H1 (cell line): Measurements from ENCODE around the gene CHCHD3. TPM values are rescaled to one million over a fixed set of nuclear protein-coding genes. Genes with fewer than 3 reads are reported as not detected.

Experiments
- CTCF ChIA-PET: fragments of 300-600 bp; sonication (Branson Sonifier 250); formaldehyde crosslinking; loops from one replicate; lab custom pipeline; 2021; ENCODE audit not compliant: partially characterized antibody; lab: Charles Lee
- POLR2A ChIA-PET: fragments of 300-600 bp; sonication (Branson Sonifier 250); formaldehyde crosslinking; loops from one replicate; lab custom pipeline; 2021; ENCODE audit warnings: inconsistent platforms; ENCODE audit not compliant: partially characterized antibody; lab: Charles Lee
- DNase-seq, 2 experiments: peaks; one replicate each; pipeline versions ENCODE4 v3.0.0 to v3.0.0-alpha.2; 2010 to 2022; ENCODE audit warnings: low spot score in 2 of 2, low read depth in 1 of 2, mixed read lengths in 1 of 2
- FAIRE-seq: peaks from 2 replicates; lab custom pipeline; 2011; peaks lifted over from hg19 to GRCh38; lab: Jason Lieb, UNC
- H2AFZ ChIP-seq: 2 replicates; pipeline ENCODE4 v1.8.1; 2012; ENCODE audit warnings: low read length, inconsistent platforms
- H2AK5ac ChIP-seq: 2 replicates; pipeline ENCODE4 v1.6.1; 2013; ENCODE audit warnings: low read depth, low read length
- H2BK120ac ChIP-seq: replicated peaks from 2 replicates; pipeline ENCODE3; 2013; ENCODE audit warnings: low read depth, low read length, inconsistent platforms
- H2BK12ac ChIP-seq: 2 replicates; pipeline ENCODE4 v1.6.1; 2013; ENCODE audit warnings: low read depth, low read length
- H2BK15ac ChIP-seq: 2 replicates; pipeline ENCODE4 v1.6.1; 2013; ENCODE audit warnings: low read length
- H2BK20ac ChIP-seq: 2 replicates; pipeline ENCODE4 v1.6.1; 2013; ENCODE audit warnings: low read length
- H2BK5ac ChIP-seq: 2 replicates; pipeline ENCODE4 v1.6.1; 2013; ENCODE audit warnings: low read depth, low read length
- H3K14ac ChIP-seq: 2 replicates; pipeline ENCODE4 v1.6.1; 2013; ENCODE audit warnings: inconsistent platforms; ENCODE audit not compliant: insufficient read length
- H3K18ac ChIP-seq: 2 replicates; pipeline ENCODE4 v1.6.1; 2013; ENCODE audit warnings: low read length; ENCODE audit errors: extremely low read depth
- H3K23ac ChIP-seq: 2 replicates; pipeline ENCODE4 v1.6.1; 2013; ENCODE audit warnings: inconsistent platforms; ENCODE audit not compliant: insufficient read length
- H3K23me2 ChIP-seq: 2 replicates; pipeline ENCODE4 v1.6.1; 2013; ENCODE audit warnings: low read depth, low read length
- H3K27ac ChIP-seq: 2 replicates; pipeline ENCODE4 v1.6.1; 2011; ENCODE audit warnings: low read depth, low read length, inconsistent platforms
- H3K27me3 ChIP-seq, 4 experiments: replicated peaks in 1 of 4; 1 replicate in 1 of 4; 2 replicates in 3 of 4; pipeline versions ENCODE4 v1.6.1 to v1.8.1; 2011 to 2013; ENCODE audit warnings: low read length in 3 of 4, mild to moderate bottlenecking in 3 of 4, inconsistent platforms in 2 of 4, mixed read lengths in 2 of 4, moderate library complexity in 1 of 4; ENCODE audit not compliant: control insufficient read depth in 3 of 4, insufficient read depth in 3 of 4; ENCODE audit errors: extremely low read depth in 1 of 4
- H3K36me3 ChIP-seq, 4 experiments: 2 replicates each; pipeline versions ENCODE4 v1.6.1 to v1.8.1; 2011 to 2013; ENCODE audit warnings: mild to moderate bottlenecking in 4 of 4, low read length in 3 of 4, moderate library complexity in 2 of 4, control low read depth in 1 of 4, inconsistent platforms in 1 of 4; ENCODE audit not compliant: insufficient read depth in 4 of 4, control insufficient read depth in 2 of 4
- H3K4ac ChIP-seq: replicated peaks from 2 replicates; pipeline ENCODE3; 2013; ENCODE audit warnings: low read length, low read depth, mixed read lengths, inconsistent platforms; ENCODE audit not compliant: insufficient read length
- H3K4me1 ChIP-seq, 4 experiments: replicated peaks in 1 of 4; 1 replicate in 1 of 4; 2 replicates in 3 of 4; pipeline versions ENCODE4 v1.6.1 to v1.8.1; 2011 to 2013; ENCODE audit warnings: low read length in 3 of 4, inconsistent platforms in 2 of 4, mixed read lengths in 1 of 4; ENCODE audit not compliant: insufficient read depth in 4 of 4, control insufficient read depth in 3 of 4
- H3K4me2 ChIP-seq, 2 experiments: 2 replicates each; pipeline versions ENCODE4 v1.6.1 to v1.8.1; 2011 to 2013; ENCODE audit warnings: low read depth in 2 of 2, low read length in 2 of 2, control low read depth in 1 of 2, inconsistent platforms in 1 of 2, mild to moderate bottlenecking in 1 of 2; ENCODE audit not compliant: insufficient read depth in 1 of 2
- H3K4me3 ChIP-seq, 4 experiments: fragments of 200-600, 300-600 bp in 1 of 4; sonication (generic), shearing (Covaris generic), sonication (Bioruptor Twin) in 1 of 4; 2 replicates each; pipeline versions ENCODE4 v1.5.1 to v1.8.1; 2011 to 2016; ENCODE audit warnings: low read length in 4 of 4, low read depth in 3 of 4, control low read depth in 2 of 4, inconsistent platforms in 2 of 4, mild to moderate bottlenecking in 2 of 4, mixed read lengths in 1 of 4, moderate library complexity in 1 of 4; ENCODE audit not compliant: insufficient read depth in 2 of 4; ENCODE audit errors: extremely low read depth in 1 of 4
- H3K56ac ChIP-seq: replicated peaks from 2 replicates; pipeline ENCODE3; 2013; ENCODE audit warnings: low read depth, mild to moderate bottlenecking, mixed read lengths, low read length, inconsistent platforms; ENCODE audit not compliant: insufficient read length
- H3K79me1 ChIP-seq: 2 replicates; pipeline ENCODE4 v1.6.1; 2013; ENCODE audit warnings: low read depth, low read length, control low read depth
- H3K79me2 ChIP-seq, 2 experiments: 2 replicates each; pipeline versions ENCODE4 v1.6.1 to v1.8.1; 2012 to 2013; ENCODE audit warnings: low read length in 2 of 2, mild to moderate bottlenecking in 2 of 2, inconsistent platforms in 1 of 2; ENCODE audit not compliant: insufficient read depth in 2 of 2, control insufficient read depth in 1 of 2
- H3K9ac ChIP-seq, 4 experiments: replicated peaks in 1 of 4; 1 replicate in 1 of 4; 2 replicates in 3 of 4; pipeline versions ENCODE4 v1.6.1 to v1.8.1; 2011 to 2013; ENCODE audit warnings: low read depth in 3 of 4, low read length in 3 of 4, control low read depth in 2 of 4, mild to moderate bottlenecking in 2 of 4, moderate library complexity in 2 of 4, inconsistent platforms in 1 of 4; ENCODE audit errors: extremely low read depth in 1 of 4
- H3K9me3 ChIP-seq, 2 experiments: 2 replicates each; pipeline versions ENCODE4 v1.6.1 to v1.8.1; 2012 to 2013; ENCODE audit warnings: mild to moderate bottlenecking in 2 of 2, moderate library complexity in 2 of 2, control low read depth in 1 of 2, inconsistent platforms in 1 of 2, low read depth in 1 of 2, low read length in 1 of 2, mixed read lengths in 1 of 2; ENCODE audit not compliant: insufficient read depth in 2 of 2
- H4K20me1 ChIP-seq, 2 experiments: replicated peaks in 1 of 2; 2 replicates each; pipeline versions ENCODE3 to v1.8.1; 2011 to 2013; ENCODE audit warnings: inconsistent platforms in 2 of 2, low read length in 2 of 2, mild to moderate bottlenecking in 1 of 2; ENCODE audit not compliant: insufficient read depth in 2 of 2, control insufficient read depth in 1 of 2
- H4K5ac ChIP-seq: 2 replicates; pipeline ENCODE4 v1.6.1; 2013; ENCODE audit warnings: low read length, low read depth, mixed read lengths, inconsistent platforms; ENCODE audit not compliant: insufficient read length
- H4K8ac ChIP-seq: 2 replicates; pipeline ENCODE4 v1.8.0; 2013; ENCODE audit warnings: mild to moderate bottlenecking, moderate library complexity, low read length, inconsistent platforms; ENCODE audit not compliant: insufficient read depth; ENCODE audit errors: extremely low read depth
- H4K91ac ChIP-seq: replicated peaks from 2 replicates; pipeline ENCODE3; 2013; ENCODE audit warnings: low read length, mixed read lengths, inconsistent platforms; ENCODE audit not compliant: insufficient read length
- ATF3 ChIP-seq: IDR thresholded peaks from 2 replicates; pipeline ENCODE4 v1.6.1; 2011; ENCODE audit warnings: low read depth, mild to moderate bottlenecking, low read length; ENCODE audit not compliant: insufficient read depth
- CBX5 ChIP-seq: fragments of 300-800, 300-1000 bp; sonication (generic); IDR thresholded peaks from 2 replicates; pipeline ENCODE4 v1.7.1; 2016; ENCODE audit warnings: antibody characterized with exemption, low read length, low read depth
- CEBPB ChIP-seq: IDR thresholded peaks from 2 replicates; pipeline ENCODE4 v1.6.1; 2012; ENCODE audit warnings: low read depth, low read length
- E2F6 ChIP-seq: IDR thresholded peaks from 2 replicates; pipeline ENCODE4 v1.6.1; 2012; ENCODE audit warnings: inconsistent platforms
- JUN ChIP-seq: IDR thresholded peaks from 2 replicates; pipeline ENCODE4 v1.6.1; 2011; ENCODE audit warnings: low read depth, mild to moderate bottlenecking, improper control_type of control experiment, low read length
- JUND ChIP-seq: IDR thresholded peaks from 2 replicates; pipeline ENCODE4 v1.6.1; 2011; ENCODE audit warnings: mild to moderate bottlenecking, improper control_type of control experiment, low read length
- KDM5A ChIP-seq: fragments of 200-600 bp; IDR thresholded peaks from 2 replicates; pipeline ENCODE4 v1.7.1; 2012; ENCODE audit warnings: mild to moderate bottlenecking, low read length, inconsistent platforms, mixed read lengths
- POLR2A ChIP-seq, 2 experiments: IDR thresholded peaks; 1 replicate in 1 of 2; 2 replicates in 1 of 2; pipeline ENCODE4 v1.6.1; 2011; ENCODE audit warnings: low read depth in 2 of 2, low read length in 2 of 2, mild to moderate bottlenecking in 2 of 2; ENCODE audit errors: control extremely low read depth in 1 of 2
- SRF ChIP-seq: IDR thresholded peaks from 2 replicates; pipeline ENCODE4 v1.6.1; 2011; ENCODE audit warnings: mild to moderate bottlenecking, low read depth, low read length, moderate library complexity
- TAF7 ChIP-seq: optimal IDR thresholded peaks from 2 replicates; pipeline ENCODE3; 2011; ENCODE audit warnings: low read depth, mild to moderate bottlenecking, inconsistent platforms, low read length, moderate library complexity, borderline replicate concordance
- WGBS, 2 experiments: shearing (Covaris generic) in 1 of 2; methylation state at CpG; one replicate each; pipeline versions ENCODE4 v1.1.6 to v1.1.7; 2013 to 2015; ENCODE audit warnings: low lambda C conversion rate in 2 of 2, mixed read lengths in 2 of 2, inconsistent platforms in 1 of 2, low coverage in 1 of 2, missing lambda C conversion rate in 1 of 2; ENCODE audit not compliant: insufficient replicate concordance in 2 of 2, insufficient coverage in 1 of 2, insufficient read length in 1 of 2; ENCODE audit errors: extremely low coverage in 1 of 2, missing lambda C conversion rate in 1 of 2; 5-methylcytosine and 5-hydroxymethylcytosine counted together
- polyA plus RNA-seq, 7 experiments: library from polyadenylated mRNA; depleted of rRNA in 3 of 7; stranded (reverse) in 5 of 7; unstranded in 2 of 7; fragments of >200 nt in 5 of 7; fragments of 200-250 nt in 2 of 7; gene quantifications; 1 replicate in 5 of 7; 2 replicates in 1 of 7; 4 replicates in 1 of 7; pipeline versions ENCODE4 v1.2.1 to v1.2.3, GENCODE V29; 2011 to 2013; ENCODE audit warnings: missing spikeins in 2 of 7, mixed read lengths in 2 of 7
- total RNA-seq: library from RNA; stranded (reverse); fragmentation: NEBNext Ultra II Directional; extraction: Animal tissue kit (Norgen Biotek cat#: 25700); gene quantifications from 2 replicates; pipeline ENCODE4 v1.2.1, GENCODE V29; 2021

Gene CHCHD3
- total and polyA plus RNA-seq, 2 of the 8 experiments (the other 6 are each of a cell fraction or from before 2014, with no cell fraction given): 42.9 to 137 TPM

GRCh38 chr7:132991615-132992587 is 90.0 kb downstream of the CHCHD3 start:
- CTCF ChIA-PET: interaction anchor here (0.6 to 1.7 kb wide), 8 partner anchors 9 to 989 kb away, joined by 3 to 7 read pairs (median 3); no protein-coding TSS in a partner anchor
- Histone ChIP-seq H4K91ac (no peak overlapping the region), H3K23me2 (no peaks in the 10 kb centered on the region; the same call in 1 of the 2 replicates), H3K4me3 (no peak overlapping the region), H2BK15ac (no peak overlapping the region), H3K9me3 (peaks cover 0 to 6% of the 10 kb centered on the region in 2 experiments; a peak in 1 of 4 replicates), H4K20me1 (peaks cover 4% of the 10 kb centered on the region in 2 experiments), H3K27ac (no peak overlapping the region), H2AK5ac (no peak overlapping the region), H3K4me1 (peaks cover 3 to 15% (median 5%) of the 10 kb centered on the region in 4 experiments; a peak in 5 of 7 replicates), H4K8ac (no peak overlapping the region), H3K9ac (no peak overlapping the region; a peak in 1 of 7 replicates), H3K4me2 (0 out of 4 replicates have a peak overlapping the region, but pooled peaks of 1 of the 2 experiments have one; percentile 4), H2BK20ac (no peak overlapping the region), H3K36me3 (no peaks in the 10 kb centered on the region), H3K79me2 (peaks cover 0 to 97% of the 10 kb centered on the region in 2 experiments; a peak in 3 of 4 replicates), H2AFZ (no peak overlapping the region), H3K18ac (peak overlapping the region; percentile 0; the same call in 1 of the 2 replicates), H3K56ac (no peak overlapping the region), H4K5ac (no peak overlapping the region), H2BK5ac (no peak overlapping the region), H3K14ac (no peak overlapping the region), H3K79me1 (peaks cover 3% of the 10 kb centered on the region), H3K23ac (no peak overlapping the region), H3K4ac (no peak overlapping the region), H2BK12ac (no peak overlapping the region), H2BK120ac (no peak overlapping the region), H3K27me3 (no peaks in the 10 kb centered on the region)
- whole genome bisulfite sequencing, 2 experiments: 80% methylated on average over 9 of the region's 9 CpGs; no CpG with 5 or more reads in 1 of the 2 experiments
- DNase-seq (no peak), FAIRE-seq (no peak)
- POLR2A ChIA-PET: interaction anchor here (0.7 to 1.1 kb wide), 4 partner anchors 11 to 20 kb away, joined by 3 read pairs; no protein-coding TSS in a partner anchor
- TF ChIP-seq POLR2A (IDR thresholded peaks at IDR 0.05; ENCODE audit: control extremely low read depth in 1 of 2, low read depth in 2 of 2, low read length in 2 of 2) (no peak), E2F6 (no peak), ATF3 (no peak), JUN (no peak), SRF (no peak), JUND (no peak), CBX5 (no peak), TAF7 (no peak), CEBPB (no peak), KDM5A (no peak)
